ENCODE data around the gene UBAC1. TPM values are rescaled to one million over a fixed set of nuclear protein-coding genes. Genes with fewer than 3 reads are reported as not detected.

UBAC1 gene
- total RNA-seq, 1 experiment from 2014 or later: 55.6 TPM

- TF ChIP-seq E2F1 (CRISPR knock-in tag; IDR thresholded peaks at IDR 0.05): no peak
- DNase-seq (ENCODE audit: low spot score) (no peak), ATAC-seq (no peak)
- Mint-ChIP-seq H3K27ac (no peak overlapping the region; the same call in none of the 2 replicates), H3K27me3 (ENCODE audit: low read depth) (no peaks in the 10 kb centered on the region), H3K9me3 (no peaks in the 10 kb centered on the region), H3K4me3 (no peak overlapping the region), H3K36me3 (no peaks in the 10 kb centered on the region), H3K4me1 (peaks cover 23% of the 10 kb centered on the region)
- ChIA-PET POLR2A (no interaction called here), CTCF (interaction anchor here (0.6 to 4.3 kb wide), 4 partner anchors 9 to 202 kb away, joined by 3 to 17 read pairs (median 7); no protein-coding TSS in a partner anchor)
These were observed 30.6 kb upstream of the UBAC1 start for GRCh38 chr9:135991771-135992170.

- Mint-ChIP-seq H3K27ac (no peak overlapping the region), H3K27me3 (ENCODE audit: low read depth) (no peaks in the 10 kb centered on the region), H3K4me3 (no peak overlapping the region), H3K36me3 (no peaks in the 10 kb centered on the region), H3K4me1 (peaks cover 23% of the 10 kb centered on the region), H3K9me3 (no peaks in the 10 kb centered on the region)
- ATAC-seq (peak; percentile 14), DNase-seq (ENCODE audit: low spot score) (peak; percentile 64)
- CTCF ChIA-PET: interaction anchor here (0.9 to 4.3 kb wide), 7 partner anchors 10 to 148 kb away, joined by 3 to 17 read pairs (median 4); no protein-coding TSS in a partner anchor
- TF ChIP-seq SP1 (CRISPR knock-in tag; conservative IDR thresholded peaks at IDR 0.05) (peak; percentile 47; the same call in 1 of the 2 replicates), JAZF1 (CRISPR knock-in tag; IDR thresholded peaks at IDR 0.05) (no peak)
- POLR2A ChIA-PET: no interaction called here
These were observed 29.6 kb upstream of the UBAC1 start for GRCh38 chr9:135990468-135991429.

GRCh38 chr9:135989722-135990467 lies 28.7 kb upstream of the UBAC1 start:
- ATAC-seq: no peak
- H3K27ac Mint-ChIP-seq: no peak overlapping the region

More at GRCh38 chr9:135989722-135990467, 28.7 kb upstream of the UBAC1 start:
- Mint-ChIP-seq H3K36me3 (no peaks in the 10 kb centered on the region), H3K4me3 (no peak overlapping the region), H3K27me3 (ENCODE audit: low read depth) (no peaks in the 10 kb centered on the region), H3K4me1 (peaks cover 23% of the 10 kb centered on the region), H3K9me3 (no peaks in the 10 kb centered on the region)
- ChIA-PET CTCF (interaction anchor here (0.9 to 4.3 kb wide), 5 partner anchors 11 to 148 kb away, joined by 3 to 17 read pairs (median 4); no protein-coding TSS in a partner anchor), POLR2A (no interaction called here)
- no peak for TF ChIP-seq E2F4 (CRISPR knock-in tag; IDR thresholded peaks at IDR 0.05; ENCODE audit: borderline replicate concordance, low read depth)
- no peak for TF ChIP-seq AR (CRISPR knock-in tag; IDR thresholded peaks at IDR 0.05)
- no peak for TF ChIP-seq CREB1 (CRISPR knock-in tag; IDR thresholded peaks at IDR 0.05)
- TF ChIP-seq ATF6 (CRISPR knock-in tag; IDR thresholded peaks at IDR 0.05): no peak
- TF ChIP-seq ZNF396 (CRISPR knock-in tag; IDR thresholded peaks at IDR 0.05; ENCODE audit: borderline replicate concordance): no peak
- TF ChIP-seq E2F1 (CRISPR knock-in tag; IDR thresholded peaks at IDR 0.05): no peak
- no peak for TF ChIP-seq GRHL2 (CRISPR knock-in tag; IDR thresholded peaks at IDR 0.05; ENCODE audit: insufficient replicate concordance, severe bottlenecking)
- TF ChIP-seq ZMAT4 (CRISPR knock-in tag; IDR thresholded peaks at IDR 0.05): no peak
- no peak for TF ChIP-seq ATF2 (CRISPR knock-in tag; IDR thresholded peaks at IDR 0.05; ENCODE audit: borderline replicate concordance, low read depth)
- TF ChIP-seq SMAD4 (CRISPR knock-in tag; IDR thresholded peaks at IDR 0.05): no peak
- no peak for TF ChIP-seq E2F5 (CRISPR knock-in tag; IDR thresholded peaks at IDR 0.05)
- DNase-seq (ENCODE audit: low spot score): no peak

Data from WTC11 (cell line).